Jurkat, Clone E6-1 (cell line): Measurements from ENCODE around the gene PDS5B. TPM values are rescaled to one million over a fixed set of nuclear protein-coding genes. Genes with fewer than 3 reads are reported as not detected.
A peak's percentile ranks its signal among the peaks of the same experiment; 100 is the strongest.
"Not testable (repeated sequence)": the region's sequence is repeated elsewhere in the genome, so short reads cannot be mapped to it uniquely, and the experiment has no call there.

Experiments used
- DNase-seq: peaks from one replicate; pipeline ENCODE4 v3.0.0-alpha.2; 2011; ENCODE audit warnings: low read depth, low spot score
- H3K4me3 ChIP-seq: 2 replicates; pipeline ENCODE4 v1.5.1; 2011; ENCODE audit warnings: mild to moderate bottlenecking, low read length, control low read depth, moderate library complexity
- polyA plus RNA-seq: library from polyadenylated mRNA; unstranded; fragments of >200 nt; gene quantifications from one replicate; pipeline ENCODE4 v1.2.1, GENCODE V29; 2012; ENCODE audit warnings: missing spikeins; ENCODE audit not compliant: insufficient read length, insufficient read depth

PDS5B gene
- 34.3 TPM for polyA plus RNA-seq

GRCh38 chr13:32586080-32586900 is at the start of gene PDS5B:
PDS5B (plus strand) TSS chr13:32586452; CDS start chr13:32648773, 62,321 bp downstream.
- peak within 1 kb of the TSS; percentile 93 for H3K4me3 ChIP-seq
- peak; percentile 88 for DNase-seq

GRCh38 chr13:32537580-32538142 is 48.6 kb upstream of the PDS5B start:
- peak overlapping the region; percentile 98 for H3K4me3 ChIP-seq
- peak; percentile 19 for DNase-seq

DNA sequence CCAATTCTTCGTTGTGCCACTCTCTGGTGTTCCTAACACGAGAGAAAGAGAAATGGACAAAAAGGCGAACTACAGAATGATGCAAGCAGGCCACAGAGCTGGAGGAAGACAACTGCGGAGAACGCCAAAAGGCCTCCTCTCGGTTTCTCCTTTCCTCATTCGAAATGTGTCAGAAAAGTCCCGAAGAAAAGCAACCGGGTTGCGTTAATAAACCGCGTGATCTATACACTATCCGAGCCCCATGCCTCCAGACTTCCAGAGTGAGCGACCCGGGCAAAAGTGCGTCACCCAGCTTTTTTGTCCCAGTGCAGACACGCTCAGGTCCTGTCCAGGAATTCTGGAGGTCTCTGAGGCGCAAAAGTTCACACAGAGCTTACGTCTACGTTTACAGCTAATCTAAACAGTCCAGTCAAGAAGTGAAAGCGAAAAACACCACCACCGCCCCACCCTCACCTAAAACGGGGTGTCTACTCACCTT is 48.1 kb upstream of the PDS5B start:
- no peak for DNase-seq
- H3K4me3 ChIP-seq: peak overlapping the region; percentile 98

DNA sequence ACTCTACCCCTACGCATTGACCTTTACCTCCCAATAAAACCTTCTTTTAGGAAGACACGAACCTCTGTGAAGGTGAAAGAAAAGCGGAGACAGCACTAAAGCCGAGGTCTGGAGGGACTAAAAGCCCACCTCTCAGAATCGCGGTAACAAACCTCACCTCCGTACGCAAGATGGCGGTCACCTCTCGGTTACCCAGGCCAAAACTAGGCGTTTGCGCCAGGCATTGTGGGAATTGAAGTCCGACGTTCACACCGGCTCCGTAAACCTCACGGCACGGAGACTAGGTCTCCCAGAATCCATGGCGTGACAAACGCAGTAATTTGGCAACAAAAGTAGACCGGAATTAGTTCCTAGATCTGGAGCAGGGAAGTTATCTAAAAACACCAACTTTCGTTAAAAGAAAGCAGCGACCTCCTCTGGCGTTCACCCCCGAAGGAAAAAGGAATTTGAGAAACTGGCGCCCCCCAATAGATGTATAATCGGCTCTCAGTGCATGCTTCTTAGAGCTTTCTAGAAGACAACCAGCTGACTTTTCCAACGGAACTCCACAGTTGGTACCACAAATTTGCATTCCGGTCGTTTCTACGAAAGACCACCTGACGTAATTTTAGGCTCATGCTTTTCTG is 47.5 kb upstream of the PDS5B start, which contains the start of gene N4BP2L2:
TSS of gene N4BP2L2 (minus strand) at position 175 of the 626 bp plus-strand sequence. CDS start 1,768 bp downstream, outside the sequence.
- peak within 1 kb of the TSS; percentile 98 for H3K4me3 ChIP-seq
- peak; percentile 96 for DNase-seq

DNA sequence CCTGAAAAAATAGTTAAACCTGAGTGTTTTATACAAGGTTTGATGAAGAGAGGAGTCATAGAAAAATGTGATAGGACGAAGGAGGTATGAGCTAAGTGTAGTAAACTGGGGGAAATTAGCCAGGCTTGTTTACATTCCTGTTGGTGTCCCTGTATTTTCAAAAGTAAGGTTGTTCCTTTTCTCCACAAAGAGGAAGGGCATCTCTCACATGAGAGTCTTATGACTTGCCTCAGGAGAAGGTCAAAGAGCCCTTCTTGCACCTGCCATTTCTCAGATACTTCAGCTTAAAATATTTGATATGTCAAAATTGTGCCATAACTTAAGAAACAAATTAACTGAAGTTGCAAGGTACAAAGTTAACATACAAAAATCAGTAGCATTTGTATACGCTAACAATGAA is 44.0 kb upstream of the PDS5B start:
- H3K4me3 ChIP-seq: no peak overlapping the region
- no peak for DNase-seq

GRCh38 chr13:32545083-32545482 is 41.2 kb upstream of the PDS5B start:
- DNase-seq: no peak
- no peak overlapping the region for H3K4me3 ChIP-seq

GRCh38 chr13:32548837-32549236 is 37.4 kb upstream of the PDS5B start:
- no peak overlapping the region for H3K4me3 ChIP-seq
- DNase-seq: no peak

GRCh38 chr13:32549788-32550187 is 36.5 kb upstream of the PDS5B start:
- DNase-seq: no peak
- H3K4me3 ChIP-seq: no peak overlapping the region

DNA sequence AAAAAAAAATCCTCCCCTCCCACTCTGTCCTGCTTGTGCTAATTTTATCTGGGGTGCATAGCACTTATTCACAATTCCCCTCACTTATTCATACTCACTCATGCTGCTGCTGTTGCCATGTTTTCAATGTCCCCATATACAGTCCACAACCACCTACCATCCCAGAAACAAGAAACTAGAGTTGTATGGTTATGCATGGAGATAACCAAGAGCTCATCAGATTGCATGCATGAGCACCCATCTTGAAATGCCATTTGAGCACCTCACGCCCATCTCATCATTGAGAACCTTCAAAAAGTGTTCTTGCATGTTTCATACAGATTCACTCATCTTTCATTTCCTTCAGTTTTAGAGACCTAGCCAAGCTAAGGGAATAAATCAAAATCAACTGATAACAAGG is 32.5 kb upstream of the PDS5B start:
- H3K4me3 ChIP-seq: no peak overlapping the region
- DNase-seq: no peak

- DNase-seq: no peak
- H3K4me3 ChIP-seq: no peak overlapping the region
Observed at GRCh38 chr13:32555613-32556012, 30.6 kb upstream of the PDS5B start.

- DNase-seq: not testable (repeated sequence)
Observed at GRCh38 chr13:32560842-32561241, 25.4 kb upstream of the PDS5B start.

DNA sequence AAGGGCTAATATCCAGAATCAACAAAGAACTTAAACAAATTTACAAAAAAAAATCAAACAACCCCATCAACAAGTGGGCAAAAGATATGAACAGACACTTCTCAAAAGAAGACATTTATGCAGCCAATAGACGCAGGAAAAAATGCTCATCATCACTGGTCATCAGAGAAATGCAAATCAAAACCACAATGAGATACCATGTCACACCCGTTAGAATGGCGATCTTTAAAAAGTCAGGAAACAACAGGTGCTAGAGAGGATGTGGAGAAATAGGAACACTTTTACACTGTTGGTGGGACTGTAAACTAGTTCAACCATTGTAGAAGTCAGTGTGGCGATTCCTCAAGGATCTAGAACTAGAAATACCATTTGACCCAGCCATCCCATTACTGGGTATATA is 10.6 kb upstream of the PDS5B start:
- DNase-seq, H3K4me3 ChIP-seq: not testable (repeated sequence)

More at GRCh38 chr13:32560842-32561241, 25.4 kb upstream of the PDS5B start:
- not testable (repeated sequence) for H3K4me3 ChIP-seq

DNA sequence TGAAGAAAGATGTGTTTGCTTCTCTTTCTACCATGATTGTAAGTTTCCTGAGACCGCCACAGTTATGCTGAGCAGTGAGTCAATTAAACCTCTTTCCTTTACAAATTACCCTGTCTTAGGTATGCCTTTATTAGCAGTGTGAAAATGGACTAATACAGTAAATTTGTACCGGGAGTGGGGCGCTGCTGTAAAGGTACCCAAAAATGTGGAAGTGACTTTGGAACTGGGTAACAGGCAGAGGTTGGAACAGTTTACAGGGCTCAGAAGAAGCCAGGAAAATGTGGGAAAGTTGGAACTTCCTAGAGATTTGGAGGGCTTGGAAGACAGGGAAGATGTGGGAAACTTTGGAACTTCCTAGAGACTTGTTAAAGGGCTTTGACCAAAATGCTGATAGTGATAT is 9.2 kb upstream of the PDS5B start:
- DNase-seq: no peak
- H3K4me3 ChIP-seq: no peak overlapping the region

- H3K4me3 ChIP-seq: no peak overlapping the region
- peak; percentile 24 for DNase-seq
Observed at GRCh38 chr13:32581177-32581786, 5.0 kb upstream of the PDS5B start.

DNA sequence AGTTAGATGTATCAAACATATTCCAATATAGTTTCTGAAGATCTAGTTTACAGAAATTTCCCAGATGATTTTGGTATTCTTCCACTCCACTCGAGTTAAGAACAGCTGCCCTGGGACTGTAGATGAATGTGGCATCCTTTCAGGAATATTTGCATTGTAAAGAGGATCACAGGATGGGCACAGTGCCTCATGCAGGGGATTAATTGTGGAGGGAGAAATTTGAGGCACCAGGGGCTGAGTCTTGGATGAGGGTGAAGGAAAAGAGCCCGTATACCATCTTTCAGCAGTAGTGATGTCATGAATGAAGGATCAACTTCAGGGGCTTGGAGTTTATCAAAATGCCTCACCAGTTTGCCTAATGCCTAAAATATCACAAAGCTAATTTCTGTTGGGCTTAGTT is 4.0 kb upstream of the PDS5B start:
- H3K4me3 ChIP-seq: no peak overlapping the region

GRCh38 chr13:32582991-32583390 is 3.3 kb upstream of the PDS5B start:
- DNase-seq: no peak
- no peak overlapping the region for H3K4me3 ChIP-seq

More for the DNA sequence above, 4.0 kb upstream of the PDS5B start:
- no peak for DNase-seq

- peak overlapping the region; percentile 66 for H3K4me3 ChIP-seq
- DNase-seq: no peak
Observed at GRCh38 chr13:32585550-32586079, 637 bp upstream of the PDS5B start.

DNA sequence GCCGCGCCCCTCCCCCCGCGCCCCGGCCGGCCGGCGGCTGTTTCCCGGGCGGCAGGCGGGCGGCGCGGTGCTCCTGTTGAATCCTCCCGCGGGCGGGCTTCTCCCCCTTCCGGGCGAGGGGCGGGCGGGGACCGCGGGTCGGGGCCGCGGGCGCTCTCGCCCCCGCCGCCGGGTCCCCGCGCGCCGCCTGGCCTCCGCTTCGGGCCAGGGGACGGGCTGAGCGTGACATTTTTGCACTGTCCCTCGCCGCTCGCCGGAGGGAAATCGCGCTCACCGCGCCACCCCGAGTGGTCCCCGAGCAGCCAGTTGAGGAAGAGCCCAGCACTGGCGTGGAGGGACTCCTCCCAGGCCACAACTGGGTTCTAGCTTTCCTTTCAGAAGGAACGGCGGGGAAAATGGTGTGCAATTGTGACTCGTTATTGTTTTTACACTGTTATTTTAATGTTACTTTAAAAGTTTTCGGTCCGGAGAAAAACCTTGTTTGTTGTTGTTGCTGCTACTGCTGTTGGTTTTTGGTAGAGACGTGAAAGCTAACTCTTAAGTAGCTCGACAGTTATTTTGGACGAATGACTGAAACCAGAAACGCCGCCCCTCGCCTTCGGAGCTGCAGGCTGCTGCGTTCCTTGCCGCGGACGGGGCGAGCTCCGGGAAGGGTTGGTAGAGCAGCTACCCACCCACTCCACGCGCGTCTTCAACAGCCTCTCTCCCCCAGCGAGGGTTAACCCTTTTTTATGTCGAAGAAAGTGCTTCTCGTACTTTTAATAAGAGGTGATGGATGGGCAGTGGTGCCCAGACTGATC is 959 bp downstream of the PDS5B start:
- peak; percentile 20 for DNase-seq
- H3K4me3 ChIP-seq: peak overlapping the region; percentile 93
